GM12875 (cell line): ENCODE measurements around the gene HES7.

Source experiments
- H3K4me3 ChIP-seq: one replicate; pipeline ENCODE4 v1.5.1; 2011; ENCODE audit warnings: low read depth, low read length, control low read depth
- TF ChIP-seq, protein P1 (sequence below): IDR thresholded peaks from 2 replicates; pipeline ENCODE4 v1.5.1; 2011; ENCODE audit warnings: low read depth, mild to moderate bottlenecking, control low read depth, inconsistent platforms, low read length, moderate library complexity, borderline replicate concordance; ENCODE audit not compliant: insufficient read depth

The HES7 gene

DNA sequence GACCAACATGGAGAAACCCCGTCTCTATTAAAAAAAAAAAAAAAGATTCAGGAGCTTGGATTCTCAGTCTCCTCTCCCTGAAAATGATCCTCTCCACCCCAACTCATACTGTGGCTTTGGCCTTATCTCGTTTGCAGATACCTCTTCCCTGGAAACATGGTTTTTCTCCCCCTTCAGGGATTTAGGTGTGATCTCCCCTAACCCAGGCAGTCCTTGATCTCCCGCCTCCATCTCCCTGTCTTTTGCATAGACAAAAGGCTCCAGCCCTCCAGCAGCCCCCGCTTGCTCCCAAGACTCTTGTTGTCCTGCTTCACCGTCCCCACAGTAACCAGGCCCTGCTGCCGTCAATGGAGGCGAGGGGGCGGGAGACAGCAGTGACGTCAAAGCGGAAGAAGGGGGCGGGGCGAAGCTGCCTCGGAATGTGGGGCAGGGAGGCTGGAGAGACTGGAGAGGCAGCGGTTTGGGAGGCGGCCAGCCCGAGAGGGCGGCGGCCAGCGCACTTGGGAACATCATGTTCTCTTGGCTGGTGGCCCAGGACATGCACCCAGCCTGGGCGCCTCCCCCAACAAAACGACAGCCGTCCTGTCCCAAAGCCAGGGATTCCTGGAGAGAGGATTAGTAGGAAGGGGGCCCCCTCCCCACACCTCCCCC is 30.2 kb upstream of the HES7 start:
- no peak overlapping the region for H3K4me3 ChIP-seq
- TF ChIP-seq, protein P1, sequence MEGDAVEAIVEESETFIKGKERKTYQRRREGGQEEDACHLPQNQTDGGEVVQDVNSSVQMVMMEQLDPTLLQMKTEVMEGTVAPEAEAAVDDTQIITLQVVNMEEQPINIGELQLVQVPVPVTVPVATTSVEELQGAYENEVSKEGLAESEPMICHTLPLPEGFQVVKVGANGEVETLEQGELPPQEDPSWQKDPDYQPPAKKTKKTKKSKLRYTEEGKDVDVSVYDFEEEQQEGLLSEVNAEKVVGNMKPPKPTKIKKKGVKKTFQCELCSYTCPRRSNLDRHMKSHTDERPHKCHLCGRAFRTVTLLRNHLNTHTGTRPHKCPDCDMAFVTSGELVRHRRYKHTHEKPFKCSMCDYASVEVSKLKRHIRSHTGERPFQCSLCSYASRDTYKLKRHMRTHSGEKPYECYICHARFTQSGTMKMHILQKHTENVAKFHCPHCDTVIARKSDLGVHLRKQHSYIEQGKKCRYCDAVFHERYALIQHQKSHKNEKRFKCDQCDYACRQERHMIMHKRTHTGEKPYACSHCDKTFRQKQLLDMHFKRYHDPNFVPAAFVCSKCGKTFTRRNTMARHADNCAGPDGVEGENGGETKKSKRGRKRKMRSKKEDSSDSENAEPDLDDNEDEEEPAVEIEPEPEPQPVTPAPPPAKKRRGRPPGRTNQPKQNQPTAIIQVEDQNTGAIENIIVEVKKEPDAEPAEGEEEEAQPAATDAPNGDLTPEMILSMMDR: no peak

DNA sequence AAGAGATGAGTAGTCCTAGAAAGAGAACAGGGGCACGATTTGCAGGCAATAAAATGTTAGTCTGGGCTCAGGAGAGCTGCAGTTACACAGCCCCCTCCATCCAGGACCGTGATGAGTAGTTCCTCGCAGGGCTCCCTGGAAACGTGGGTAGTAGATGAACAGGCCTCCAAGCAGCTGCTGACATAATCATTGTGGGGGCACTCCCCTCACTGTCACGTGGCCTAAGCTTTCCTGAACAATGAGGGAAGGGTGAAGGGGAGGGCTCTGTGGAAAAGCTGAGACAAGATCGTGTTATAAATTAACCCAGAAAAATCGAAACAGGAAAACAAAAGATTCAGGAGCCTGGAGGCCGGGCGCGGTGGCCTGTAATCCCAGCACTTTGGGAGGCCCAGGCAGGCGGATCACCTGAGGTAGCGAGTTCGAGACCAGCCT is 29.6 kb upstream of the HES7 start:
- H3K4me3 ChIP-seq: no peak overlapping the region
- TF ChIP-seq, protein P1: no peak

GRCh38 chr17:8153031-8153451 is 29.1 kb upstream of the HES7 start:
- TF ChIP-seq, protein P1: no peak
- no peak overlapping the region for H3K4me3 ChIP-seq

DNA sequence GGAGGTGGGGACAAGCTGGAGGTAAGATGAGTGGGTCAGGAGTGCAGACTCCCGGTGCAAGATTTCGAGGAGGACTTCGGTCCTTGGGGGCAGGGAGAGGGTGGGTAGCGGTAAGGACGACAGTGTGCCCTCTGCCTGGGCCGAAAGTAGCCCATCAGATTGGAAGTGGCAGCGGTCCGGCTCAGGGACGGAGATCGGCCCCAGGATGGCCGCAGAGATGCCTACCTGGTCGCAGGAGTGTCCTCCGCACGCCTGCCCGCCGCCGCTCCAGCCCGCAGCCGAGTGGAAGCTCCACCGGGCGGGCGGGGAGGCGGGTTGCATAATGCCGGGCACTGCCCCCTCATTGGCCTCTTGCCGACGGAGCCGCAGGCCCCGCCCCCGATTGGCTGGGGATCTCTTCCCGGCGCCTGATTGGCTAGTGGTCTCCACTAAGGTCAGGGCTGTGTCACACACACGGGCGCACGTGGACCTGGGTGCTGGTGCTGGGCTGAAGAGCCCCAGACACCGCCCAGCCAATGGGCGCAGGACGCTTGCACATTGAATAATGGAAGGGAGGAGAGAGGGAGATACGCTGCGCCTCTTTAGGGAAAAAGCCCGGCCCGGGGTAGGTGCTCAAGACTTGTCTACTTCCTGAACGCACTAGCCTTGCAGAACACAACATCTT is 28.3 kb upstream of the HES7 start, which contains the start of gene PER1:
Gene PER1 (minus strand): TSS at position 293 of the 664 bp plus-strand sequence. CDS start 1,698 bp downstream, outside the sequence.
- TF ChIP-seq, protein P1: no peak
- peak within 1 kb of the TSS; percentile 94 for H3K4me3 ChIP-seq

DNA sequence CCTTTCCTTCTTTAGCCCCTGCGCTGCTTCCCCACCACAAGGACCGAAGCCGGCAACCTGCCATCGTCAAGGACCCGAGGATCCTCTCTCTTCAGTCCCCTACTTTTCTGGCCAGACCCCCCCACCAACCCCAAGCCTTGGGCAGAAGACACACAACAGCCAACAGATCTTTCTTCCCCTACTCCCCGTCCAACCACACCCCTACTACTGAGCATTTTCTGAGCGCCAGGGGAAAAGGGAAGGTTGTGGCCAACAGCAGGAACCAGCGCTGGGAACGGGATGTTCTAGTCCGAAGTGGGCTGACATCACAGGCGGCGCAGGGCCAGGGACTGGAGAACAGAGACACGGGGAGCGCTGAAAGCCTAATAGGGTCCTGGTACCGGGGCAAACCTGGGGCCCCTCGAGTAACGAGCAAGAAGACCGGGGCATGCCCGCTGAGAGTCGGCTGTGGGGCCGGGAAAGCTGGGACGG is 27.8 kb upstream of the HES7 start:
- TF ChIP-seq, protein P1: no peak
- peak overlapping the region; percentile 94 for H3K4me3 ChIP-seq

DNA sequence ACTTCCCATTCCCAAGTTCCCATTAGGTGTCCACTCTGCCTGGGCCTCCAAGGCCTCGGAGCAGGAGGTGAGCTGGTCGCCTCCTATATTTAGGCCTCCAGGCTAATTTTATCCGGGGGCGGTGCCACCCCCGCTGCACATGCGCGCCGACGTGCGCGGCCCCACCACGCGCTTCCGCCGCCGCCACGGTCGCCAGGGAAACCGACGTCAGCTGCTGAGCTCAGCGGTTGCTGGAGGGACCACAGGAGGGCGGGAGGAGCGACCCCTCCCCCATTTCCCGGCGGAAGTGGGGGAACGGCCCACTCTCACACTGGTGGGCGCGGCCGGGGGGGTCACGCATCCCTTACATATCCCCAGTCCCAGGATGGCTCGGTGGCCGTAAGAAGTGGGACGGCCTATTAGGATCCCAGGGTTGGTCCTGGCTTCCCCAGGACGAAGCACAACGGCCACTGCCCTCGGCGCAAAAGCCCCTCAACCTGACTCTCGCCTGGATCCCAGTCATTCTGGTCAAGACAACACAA is 27.3 kb upstream of the HES7 start:
- H3K4me3 ChIP-seq: peak overlapping the region; percentile 94
- TF ChIP-seq, protein P1: no peak
